GM12875 (cell line): ENCODE measurements around the gene SLC35B2.
"Not testable (repeated sequence)": the region's sequence is repeated elsewhere in the genome, so short reads cannot be mapped to it uniquely, and the experiment has no call there.

Source experiments
- H3K4me3 ChIP-seq: one replicate; pipeline ENCODE4 v1.5.1; 2011; ENCODE audit warnings: low read depth, low read length, control low read depth
- CTCF ChIP-seq: IDR thresholded peaks from 2 replicates; pipeline ENCODE4 v1.5.1; 2011; ENCODE audit warnings: low read depth, mild to moderate bottlenecking, control low read depth, inconsistent platforms, low read length, moderate library complexity, borderline replicate concordance; ENCODE audit not compliant: insufficient read depth

SLC35B2 gene

GRCh38 chr6:44235891-44236516 is 21.3 kb downstream of the SLC35B2 start:
- H3K4me3 ChIP-seq, result no peak overlapping the region
- TF ChIP-seq CTCF, result no peak

- TF ChIP-seq CTCF, result no peak
- no peak overlapping the region for H3K4me3 ChIP-seq
These were observed 22.1 kb downstream of the SLC35B2 start for GRCh38 chr6:44235269-44235668.

- peak; percentile 76 for TF ChIP-seq CTCF
- no peak overlapping the region for H3K4me3 ChIP-seq
These were observed 23.0 kb downstream of the SLC35B2 start for GRCh38 chr6:44234101-44235025.

GRCh38 chr6:44233567-44234100 is 23.7 kb downstream of the SLC35B2 start:
- H3K4me3 ChIP-seq, result no peak overlapping the region
- TF ChIP-seq CTCF, result no peak

GRCh38 chr6:44232676-44233566 is 24.4 kb downstream of the SLC35B2 start:
- no peak for TF ChIP-seq CTCF
- no peak overlapping the region for H3K4me3 ChIP-seq

GRCh38 chr6:44231426-44231825 is 25.9 kb downstream of the SLC35B2 start:
- H3K4me3 ChIP-seq, result not testable (repeated sequence)
